OCI-LY3 (cell line): ENCODE results near the gene L3MBTL4.

Experiments
- EZH2phosphoT487 ChIP-seq: fragments of 200-600 bp; shearing (Covaris generic); IDR thresholded peaks from 2 replicates; pipeline ENCODE4 v1.6.1; 2018; ENCODE audit warnings: antibody characterized with exemption, mixed run types, low read depth
- TF ChIP-seq, protein P1 (sequence below): fragments of 200-600, 300-600 bp; sonication (generic); IDR thresholded peaks from 2 replicates; pipeline ENCODE4 v1.5.1; 2014; ENCODE audit warnings: antibody characterized with exemption, low read length, low read depth

DNA sequence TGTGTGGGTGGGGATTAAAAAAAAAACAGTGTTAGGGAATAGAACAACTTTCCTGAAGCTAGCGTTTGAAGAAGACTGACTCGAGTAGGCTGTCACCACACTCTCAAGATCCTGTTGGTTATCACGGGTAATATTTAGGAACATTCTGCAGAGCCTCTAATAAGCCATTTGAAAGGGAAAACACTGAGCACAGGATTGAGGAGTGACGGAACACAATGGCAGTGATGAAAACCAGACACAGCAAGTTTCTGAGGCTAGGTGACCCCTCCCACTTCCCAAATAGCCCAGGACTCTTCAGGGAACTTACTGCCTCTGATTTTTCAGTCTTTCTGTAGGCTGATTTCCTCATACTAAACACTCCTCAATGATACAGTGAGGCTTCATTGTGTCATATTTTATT lies 431.2 kb downstream of the L3MBTL4 start:
- TF ChIP-seq, protein P1, sequence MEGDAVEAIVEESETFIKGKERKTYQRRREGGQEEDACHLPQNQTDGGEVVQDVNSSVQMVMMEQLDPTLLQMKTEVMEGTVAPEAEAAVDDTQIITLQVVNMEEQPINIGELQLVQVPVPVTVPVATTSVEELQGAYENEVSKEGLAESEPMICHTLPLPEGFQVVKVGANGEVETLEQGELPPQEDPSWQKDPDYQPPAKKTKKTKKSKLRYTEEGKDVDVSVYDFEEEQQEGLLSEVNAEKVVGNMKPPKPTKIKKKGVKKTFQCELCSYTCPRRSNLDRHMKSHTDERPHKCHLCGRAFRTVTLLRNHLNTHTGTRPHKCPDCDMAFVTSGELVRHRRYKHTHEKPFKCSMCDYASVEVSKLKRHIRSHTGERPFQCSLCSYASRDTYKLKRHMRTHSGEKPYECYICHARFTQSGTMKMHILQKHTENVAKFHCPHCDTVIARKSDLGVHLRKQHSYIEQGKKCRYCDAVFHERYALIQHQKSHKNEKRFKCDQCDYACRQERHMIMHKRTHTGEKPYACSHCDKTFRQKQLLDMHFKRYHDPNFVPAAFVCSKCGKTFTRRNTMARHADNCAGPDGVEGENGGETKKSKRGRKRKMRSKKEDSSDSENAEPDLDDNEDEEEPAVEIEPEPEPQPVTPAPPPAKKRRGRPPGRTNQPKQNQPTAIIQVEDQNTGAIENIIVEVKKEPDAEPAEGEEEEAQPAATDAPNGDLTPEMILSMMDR, result no peak
- TF ChIP-seq EZH2phosphoT487, result no peak
